Posterior vena cava (tissue), 2 donors: Measurements from ENCODE around the gene RPL12. TPM values are rescaled to one million over a fixed set of nuclear protein-coding genes. Genes with fewer than 3 reads are reported as not detected.

ENCODE experiments used
- DNase-seq: peaks from one replicate; pipeline ENCODE4 v3.0.0-alpha.2; 2020; ENCODE audit warnings: low spot score
- intact Hi-C, 2 donors: fragments of 100-400 bp; cut with DNase I; formaldehyde crosslinking; loops; one replicate each; pipeline versions ENCODE4 v1.14.1 to v1.14.2; 2022 to 2023
- total RNA-seq, 2 donors: library from RNA; stranded (reverse); fragmentation: NEBNext Ultra II Directional; extraction: Animal tissue kit (Norgen Biotek cat#: 25700); gene quantifications; one replicate each; pipeline ENCODE4 v1.2.1, GENCODE V29; 2021
- donor health status: DM: yes; HTN: yes; CAD: no.
- donor health status: DM: yes; HTN: yes; CAD: no.

RPL12 gene
- total RNA-seq, 2 donors from 2014 or later = 993 to 1,044 TPM

DNA sequence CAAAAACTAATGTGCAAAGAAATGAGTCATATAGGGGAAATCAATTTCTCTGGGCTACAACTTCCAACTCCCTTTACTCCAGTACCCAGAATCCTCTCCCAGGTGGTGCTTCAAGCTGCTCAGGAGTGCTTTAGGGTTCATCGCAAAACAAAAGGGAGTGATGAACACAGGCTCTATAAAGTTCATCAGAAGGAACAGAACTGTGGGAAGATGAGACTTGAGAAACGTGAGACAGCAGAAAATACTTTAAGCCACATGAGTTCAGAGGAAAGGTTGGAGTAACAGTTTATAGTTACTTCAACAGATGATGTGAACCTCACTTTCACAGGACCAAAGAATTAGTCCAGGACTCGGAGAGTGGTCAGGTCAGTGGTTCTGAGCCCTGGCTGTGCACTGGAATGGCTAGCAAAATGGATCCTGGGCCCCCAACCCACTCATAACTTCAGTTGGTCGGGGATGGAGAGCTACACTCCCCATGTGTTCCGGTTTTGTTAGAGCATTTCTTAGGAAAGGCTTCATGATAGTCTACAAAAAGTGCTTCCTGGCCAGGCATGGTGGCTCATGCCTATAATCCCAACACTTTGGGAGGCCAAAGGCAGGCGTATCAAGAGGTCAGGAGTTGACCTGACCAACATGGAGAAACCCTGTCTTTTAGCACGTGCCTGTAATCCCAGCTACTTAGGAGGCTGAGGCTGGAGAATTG, 4.3 kb downstream of the RPL12 start:
- no peak for DNase-seq
- intact Hi-C loops = no loop called here

DNA sequence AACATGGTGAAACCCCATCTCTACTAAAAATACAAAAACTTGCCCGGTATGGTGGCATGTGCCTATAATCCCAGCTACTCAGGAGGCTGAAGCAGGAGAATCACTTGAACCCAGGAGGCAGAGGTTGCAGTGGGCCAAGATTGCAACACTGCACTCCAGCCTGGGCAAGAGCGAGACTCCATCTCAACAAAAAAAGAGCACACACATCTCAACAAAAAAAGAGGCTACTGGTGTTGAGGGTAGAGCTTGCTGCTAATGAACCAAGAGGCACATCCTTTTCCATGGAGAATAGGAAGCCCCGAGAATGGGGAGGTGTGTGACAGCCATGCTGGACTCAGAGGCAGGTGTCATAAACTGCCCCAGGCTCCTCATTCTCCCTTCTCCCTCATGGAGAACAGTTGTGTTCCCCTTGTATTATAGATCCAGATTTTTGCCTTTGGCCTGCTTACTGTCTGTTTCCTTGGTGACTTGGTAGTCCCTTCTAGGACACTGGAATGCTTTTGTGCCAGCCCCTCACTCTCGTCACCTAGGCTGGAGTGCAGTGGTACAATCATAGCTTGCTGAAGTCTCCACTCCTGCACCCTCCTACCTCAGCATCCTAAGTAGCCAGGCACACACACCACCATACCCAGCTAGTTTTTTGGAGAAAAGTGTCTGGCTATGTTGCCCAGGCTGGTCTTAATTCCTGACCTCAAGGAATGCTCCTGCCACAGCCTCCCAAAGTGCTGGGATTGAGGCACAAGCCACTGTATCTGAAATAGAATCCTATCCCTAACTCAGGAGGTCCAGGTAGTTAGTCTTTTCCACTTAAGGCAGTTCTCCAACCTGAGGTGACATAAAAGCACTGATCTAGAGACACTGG, 5.1 kb downstream of the RPL12 start:
- DNase-seq = no peak
- intact Hi-C loops = no loop called here

DNA sequence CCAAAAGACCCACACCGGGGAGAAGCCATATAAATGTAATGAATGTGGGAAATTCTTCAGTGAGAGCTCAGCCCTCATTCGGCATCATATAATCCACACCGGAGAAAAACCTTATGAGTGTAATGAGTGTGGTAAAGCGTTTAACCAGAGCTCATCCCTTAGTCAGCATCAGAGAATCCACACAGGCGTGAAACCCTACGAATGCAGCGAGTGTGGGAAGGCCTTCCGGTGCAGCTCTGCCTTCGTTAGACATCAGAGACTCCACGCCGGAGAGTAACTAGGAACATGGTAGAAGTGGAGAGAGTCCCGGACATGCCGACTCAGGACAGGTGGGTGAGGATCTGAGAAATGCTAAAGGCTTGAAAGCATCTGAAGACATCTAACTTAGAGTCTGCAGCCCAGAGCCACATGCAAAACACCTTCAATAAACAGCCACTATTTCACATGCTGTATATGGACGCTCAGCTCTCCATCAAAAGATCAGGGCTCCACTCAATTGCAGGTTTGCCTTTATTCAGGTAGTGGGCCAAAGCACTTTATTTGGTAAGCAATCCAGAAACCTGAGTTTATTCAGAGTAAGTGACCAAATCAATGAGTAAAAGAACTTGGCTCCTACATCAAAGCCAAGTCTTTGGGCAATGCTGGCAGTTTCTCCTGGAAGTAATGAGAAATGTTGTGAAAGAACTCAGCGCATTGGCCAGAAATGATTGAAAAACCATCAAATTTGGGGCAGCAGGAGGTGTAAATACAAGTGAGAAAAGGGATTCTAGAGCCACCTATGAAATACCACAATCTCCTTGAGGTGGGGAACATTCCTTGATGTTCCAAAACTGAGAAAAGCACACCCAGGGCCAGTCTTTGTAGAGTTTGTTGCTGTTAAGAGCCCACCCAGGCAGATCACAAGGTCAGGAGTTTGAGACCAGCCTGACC, 6.0 kb downstream of the RPL12 start:
- DNase-seq = no peak
- intact Hi-C loops = no loop called here

DNA sequence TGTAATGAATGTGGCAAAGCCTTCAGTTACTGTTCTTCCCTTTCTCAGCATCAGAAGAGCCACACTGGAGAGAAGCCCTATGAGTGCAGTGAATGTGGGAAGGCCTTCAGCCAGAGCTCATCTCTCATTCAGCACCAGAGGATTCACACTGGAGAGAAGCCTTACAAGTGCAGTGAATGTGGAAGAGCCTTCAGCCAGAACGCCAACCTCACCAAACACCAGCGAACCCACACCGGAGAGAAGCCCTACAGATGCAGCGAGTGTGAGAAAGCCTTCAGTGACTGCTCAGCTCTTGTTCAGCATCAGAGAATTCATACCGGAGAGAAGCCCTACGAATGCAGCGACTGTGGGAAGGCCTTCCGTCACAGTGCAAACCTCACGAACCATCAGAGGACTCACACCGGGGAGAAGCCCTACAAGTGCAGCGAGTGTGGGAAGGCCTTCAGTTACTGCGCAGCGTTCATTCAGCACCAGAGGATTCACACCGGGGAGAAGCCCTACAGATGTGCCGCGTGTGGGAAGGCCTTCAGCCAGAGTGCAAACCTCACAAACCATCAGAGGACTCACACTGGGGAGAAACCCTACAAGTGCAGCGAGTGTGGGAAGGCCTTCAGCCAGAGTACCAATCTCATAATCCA, 6.8 kb downstream of the RPL12 start:
- intact Hi-C loops = no loop called here
- DNase-seq = no peak

DNA sequence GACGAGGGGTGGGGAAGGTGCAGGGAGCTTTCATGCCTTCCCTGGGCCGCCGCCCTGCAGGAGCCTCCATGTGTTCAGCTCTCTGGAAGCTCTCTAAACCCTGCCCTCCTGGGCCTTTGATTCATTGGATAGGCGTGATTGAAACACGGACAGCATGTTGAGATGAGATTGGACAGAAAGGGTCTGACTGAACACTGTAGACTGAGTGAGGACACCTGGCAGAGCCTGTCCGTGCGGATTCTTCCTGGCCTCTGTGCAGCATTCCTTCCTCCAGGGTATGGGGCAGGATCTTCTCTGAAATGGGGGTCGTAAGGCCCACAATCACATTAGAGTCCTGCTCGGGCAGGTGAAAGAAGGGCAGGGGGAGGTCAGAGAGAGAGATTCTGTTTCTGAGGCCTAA, 12.8 kb downstream of the RPL12 start:
- no peak for DNase-seq
- intact Hi-C loops = no loop called here

DNA sequence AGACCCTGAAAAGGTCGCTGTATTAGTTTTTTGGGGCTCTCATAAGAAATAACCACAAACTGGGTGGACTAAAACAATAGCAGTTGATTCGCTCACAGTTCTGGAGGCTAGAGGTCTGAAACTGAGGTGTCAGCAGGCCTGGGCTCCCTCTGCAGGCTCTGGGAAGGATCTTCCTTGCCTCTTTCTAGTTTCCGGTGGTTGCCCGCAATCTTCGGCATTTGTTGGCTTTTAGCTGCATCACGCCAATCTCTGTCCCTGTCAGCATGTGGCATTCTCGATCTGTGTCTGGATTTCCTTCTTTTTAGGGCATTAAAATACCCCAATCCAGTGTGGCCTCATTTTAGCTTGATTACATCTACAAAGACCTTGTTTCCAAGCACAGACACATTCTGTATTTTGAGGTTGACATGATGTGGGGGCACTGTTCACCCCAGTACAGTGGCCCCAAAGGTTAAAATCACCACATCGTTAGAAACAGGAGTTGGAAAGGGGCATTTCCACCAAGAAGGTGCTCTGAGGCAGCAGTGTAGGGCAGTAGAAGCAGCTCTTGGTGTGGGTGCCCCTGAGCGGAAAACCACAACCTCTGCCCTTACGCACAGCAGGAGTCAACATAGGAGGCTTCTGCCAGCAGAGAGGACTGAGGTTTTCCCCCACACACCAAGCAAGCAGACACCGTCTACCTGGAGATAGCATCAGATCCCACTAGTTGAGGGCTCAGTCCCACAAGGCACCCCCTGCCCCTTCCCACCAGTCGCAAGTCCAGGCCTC, 13.5 kb downstream of the RPL12 start:
- intact Hi-C loops = no loop called here
- DNase-seq = no peak

DNA sequence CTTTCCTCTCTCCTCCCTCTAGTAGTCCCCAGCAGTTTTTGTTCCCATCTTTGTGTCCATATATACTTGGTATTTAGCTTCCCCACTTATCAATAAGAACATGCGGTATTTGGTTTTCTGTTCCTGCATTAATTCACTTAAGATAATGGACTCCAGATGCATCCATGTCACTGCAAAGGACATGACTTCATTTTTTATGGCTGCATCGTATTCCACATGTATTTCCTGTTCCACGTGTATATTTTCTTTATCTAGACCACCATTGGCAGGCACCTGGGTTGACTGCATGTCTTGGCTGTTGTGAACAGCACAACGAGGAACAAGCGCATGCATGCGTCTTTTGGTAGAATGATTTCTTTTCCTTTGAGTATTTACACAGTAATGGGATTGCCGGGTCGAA, 20.8 kb downstream of the RPL12 start:
- intact Hi-C loops = loop anchor here in 1 of 2 donors (5.0 kb wide), 1 partner anchor 282 kb away; no protein-coding TSS in a partner anchor
- no peak for DNase-seq

DNA sequence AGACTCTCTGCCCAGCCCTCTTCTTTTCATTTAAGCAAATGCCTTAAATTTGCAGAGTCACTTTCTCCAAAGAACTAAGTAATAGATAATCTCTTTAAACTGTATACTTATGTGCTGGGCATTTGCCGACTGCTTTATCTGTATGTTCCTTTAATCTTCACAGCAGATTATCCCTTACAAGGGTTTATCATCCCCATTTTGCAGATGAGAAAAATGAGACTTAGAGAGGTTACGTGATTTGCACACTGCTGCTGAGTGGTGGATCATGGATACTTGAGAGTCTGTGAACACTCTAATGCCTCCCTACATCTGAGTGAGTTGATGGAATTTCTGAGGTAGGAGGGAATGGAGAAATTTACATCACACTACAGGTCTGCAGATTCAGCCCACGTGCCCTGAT, 22.9 kb downstream of the RPL12 start:
- intact Hi-C loops = no loop called here
- DNase-seq = no peak

DNA sequence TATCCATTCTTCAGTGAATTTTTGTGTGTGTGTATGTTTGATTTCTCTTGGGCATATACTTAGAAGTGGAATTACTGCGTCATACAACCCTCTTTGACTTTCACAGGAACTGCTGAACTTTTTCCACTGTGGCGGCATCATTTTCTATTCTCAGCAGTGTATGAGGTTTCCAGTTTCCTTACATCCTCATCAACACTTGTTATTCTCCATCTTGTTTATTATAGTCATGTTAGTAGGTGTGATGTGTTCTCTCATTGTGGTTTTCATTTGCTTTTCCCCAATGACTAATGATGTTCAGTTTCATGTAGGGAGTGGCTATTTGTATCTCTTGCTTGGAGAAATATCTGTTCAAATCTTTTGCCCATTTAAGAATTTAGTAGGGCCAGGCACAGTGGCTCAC, 24.4 kb downstream of the RPL12 start:
- intact Hi-C loops = no loop called here
- no peak for DNase-seq

DNA sequence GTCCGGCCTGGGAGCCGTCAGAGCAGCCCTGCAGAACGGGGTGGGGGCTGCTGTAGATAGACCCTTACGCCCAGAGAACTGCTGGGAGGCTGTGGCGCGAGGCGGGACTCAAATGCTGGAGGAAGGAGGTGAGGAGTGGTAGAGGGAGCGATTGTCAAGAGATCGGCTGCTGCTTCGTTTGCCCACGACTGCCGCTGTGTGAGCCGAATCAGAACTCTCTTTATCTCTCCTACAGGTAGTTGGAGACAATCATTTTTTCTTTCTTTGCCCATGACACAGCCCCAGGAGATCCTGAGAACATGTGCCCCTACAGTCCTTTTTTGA, 26.6 kb downstream of the RPL12 start:
- intact Hi-C loops = no loop called here
- no peak for DNase-seq

DNA sequence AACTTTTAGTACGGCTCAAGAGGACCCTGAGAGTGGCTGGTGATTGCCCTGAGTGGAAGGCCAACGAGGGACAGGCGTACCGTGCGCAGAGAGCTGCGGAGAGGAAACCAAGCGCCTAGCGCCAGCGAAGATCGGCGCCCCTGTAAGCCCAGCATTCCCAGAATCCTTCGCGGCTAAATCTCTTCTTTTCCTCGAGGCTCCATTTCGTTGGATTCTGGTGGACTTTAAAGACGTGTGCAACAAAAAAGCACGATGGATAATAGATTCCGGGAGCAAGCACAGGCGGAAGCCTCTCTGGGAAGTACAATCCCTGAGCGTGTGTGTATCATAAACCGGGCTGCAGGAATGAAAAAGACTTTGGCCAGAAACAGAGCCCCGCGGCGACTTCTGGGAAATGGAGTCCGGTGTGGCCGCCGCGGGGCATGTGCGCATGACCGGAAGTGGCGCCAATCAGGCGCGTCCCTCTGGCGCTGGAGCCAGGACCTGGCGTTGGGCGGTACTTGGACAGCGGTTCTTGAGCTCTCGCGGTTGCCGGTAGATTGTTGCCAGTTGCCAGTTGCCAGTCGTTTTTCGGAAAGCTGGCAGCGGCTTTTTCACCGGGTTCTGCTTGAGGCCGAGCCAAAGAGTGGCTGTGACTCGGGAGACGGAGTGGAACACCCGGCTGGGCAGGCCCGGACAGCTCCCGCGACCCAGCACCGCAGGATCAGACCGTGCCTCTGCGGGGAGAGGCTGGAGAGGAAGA, 27.1 kb downstream of the RPL12 start, which contains the start of gene ZNF79:
ZNF79 (plus strand) TSS at position 449 of the 742 bp plus-strand sequence. CDS start 406 bp downstream, outside the sequence.
- intact Hi-C loops = no loop called here
- DNase-seq = peak; percentile 98

DNA sequence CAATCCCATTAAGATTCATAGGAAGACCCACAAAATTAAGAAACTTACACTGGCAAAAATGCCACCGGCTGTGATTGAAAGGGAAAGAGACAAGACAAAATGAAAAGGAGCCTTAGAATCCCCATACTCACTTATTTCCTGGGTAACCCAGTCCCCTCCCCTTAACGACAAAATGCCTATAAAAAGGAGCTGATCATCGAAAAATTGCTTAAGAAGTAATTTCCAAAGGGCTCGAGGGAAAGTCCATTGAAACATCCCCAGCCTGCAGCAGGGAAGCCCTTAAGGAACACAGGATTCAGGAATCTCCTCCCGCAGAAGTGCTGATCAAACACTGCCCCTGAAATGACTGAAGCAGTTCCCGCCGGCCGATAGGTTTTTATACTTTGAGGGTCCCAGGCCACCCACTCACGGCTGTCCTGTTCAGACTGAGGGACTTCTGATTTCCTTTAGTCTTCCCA, 27.7 kb downstream of the RPL12 start:
- DNase-seq = no peak
- intact Hi-C loops = no loop called here

DNA sequence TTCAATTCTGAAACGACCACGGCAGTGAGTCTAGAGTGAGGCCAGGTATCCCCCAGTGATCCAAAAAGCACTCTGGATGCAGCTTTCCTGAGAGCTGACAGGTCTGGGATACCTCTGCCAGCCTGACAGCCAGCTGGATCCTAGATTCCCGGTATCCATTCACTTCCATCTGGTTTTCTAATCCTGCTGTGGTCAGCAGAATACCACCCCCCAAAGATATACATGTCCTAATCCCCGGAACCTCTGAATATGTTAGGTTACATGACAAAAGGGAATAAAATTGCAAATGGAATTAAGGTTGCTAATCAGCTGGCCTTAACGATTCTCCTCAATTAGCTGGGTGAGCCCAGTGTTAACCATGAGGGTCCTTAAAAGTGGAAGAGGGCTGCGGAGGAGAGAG, 28.4 kb downstream of the RPL12 start:
- intact Hi-C loops = no loop called here
- no peak for DNase-seq

DNA sequence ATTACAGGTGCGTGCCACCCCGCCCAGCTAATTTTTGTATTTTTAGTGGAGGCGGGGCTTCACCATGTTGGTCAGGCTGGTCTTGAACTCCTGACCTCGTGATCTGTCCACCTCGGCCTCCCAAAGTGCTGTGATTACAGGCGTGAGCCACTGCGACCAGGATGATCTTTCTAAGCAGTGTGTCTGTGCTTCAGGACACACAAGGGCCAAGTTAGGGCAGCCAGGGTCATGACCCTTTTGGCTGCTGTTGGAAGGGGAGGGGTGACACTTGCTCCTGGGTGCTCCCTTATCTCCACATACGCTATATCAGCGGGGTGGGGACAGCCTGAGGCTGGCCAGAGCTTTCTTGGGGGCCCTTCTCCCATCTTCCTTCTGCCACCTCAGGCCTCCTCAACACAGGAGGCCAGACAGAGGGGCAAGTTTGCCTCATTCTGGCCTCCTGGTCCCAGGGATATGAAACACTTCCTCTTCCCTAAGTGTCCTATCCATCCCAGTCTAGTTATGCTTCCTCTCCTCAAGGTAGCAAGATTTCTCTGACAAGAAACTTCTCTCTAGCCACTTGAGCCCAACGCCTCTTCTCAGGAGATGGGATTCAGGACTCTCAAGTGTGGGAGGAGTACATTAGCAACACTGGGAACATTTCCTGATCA, 28.9 kb downstream of the RPL12 start:
- no peak for DNase-seq
- intact Hi-C loops = no loop called here

DNA sequence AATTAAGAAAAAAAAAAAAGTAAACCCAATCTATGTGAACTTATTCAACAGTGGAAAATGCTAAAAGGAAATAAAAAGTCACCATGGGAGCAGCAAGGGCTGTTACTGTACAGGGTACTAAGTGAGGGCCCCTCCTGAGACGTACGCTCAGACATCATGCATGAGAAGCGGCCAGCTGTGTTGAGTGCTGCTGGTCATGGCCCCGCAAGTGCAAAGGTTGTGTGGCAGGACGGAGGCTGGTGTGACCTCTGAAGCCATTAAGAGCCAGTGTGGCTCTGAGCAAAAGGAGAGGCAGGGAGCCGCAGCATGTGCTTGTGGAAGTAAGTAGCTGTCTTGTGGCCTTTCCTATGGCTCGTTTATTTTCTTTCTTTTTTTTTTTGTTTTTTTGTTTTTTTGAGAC, 30.1 kb downstream of the RPL12 start:
- intact Hi-C loops = no loop called here
- DNase-seq = no peak

DNA sequence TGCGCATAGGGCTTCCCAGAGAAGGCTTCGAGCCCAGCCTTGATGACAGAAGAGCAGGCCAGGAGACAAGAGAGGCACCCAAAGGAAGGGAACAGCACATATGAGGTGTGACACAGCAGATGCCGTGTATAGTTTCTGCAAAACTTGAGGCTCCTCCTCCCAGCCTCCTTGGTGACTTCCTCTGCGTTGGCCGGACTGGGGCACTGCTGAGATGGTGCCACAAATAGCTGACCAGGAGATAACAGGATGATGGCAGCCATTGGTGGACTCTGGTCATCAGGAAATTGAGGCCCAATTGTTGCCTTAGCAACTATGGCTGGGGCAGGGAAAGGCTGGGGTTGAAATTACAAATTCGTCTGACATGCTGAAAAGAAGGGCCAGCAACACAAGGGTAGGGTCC, 31.9 kb downstream of the RPL12 start:
- intact Hi-C loops = no loop called here
- DNase-seq = no peak

DNA sequence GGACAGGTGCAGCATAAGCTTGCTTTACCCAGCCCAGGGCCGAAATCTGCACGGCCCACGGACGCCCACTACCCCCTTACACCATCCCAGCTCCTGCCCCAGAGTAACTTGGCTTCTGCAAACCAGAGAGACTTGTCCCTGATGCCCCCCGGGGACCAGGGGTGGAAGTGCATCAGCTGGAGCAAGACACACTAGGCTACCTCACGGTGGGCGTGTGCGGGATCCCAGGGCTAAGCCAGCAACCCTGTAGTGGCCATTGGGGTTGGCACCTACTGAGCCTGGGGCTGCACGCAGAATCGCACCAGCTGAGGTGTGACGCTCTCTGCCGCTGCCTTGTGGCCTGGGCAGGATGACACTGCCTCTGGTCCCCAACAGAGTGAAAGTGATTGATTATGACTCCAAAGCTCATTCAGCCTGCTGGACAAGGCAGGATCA, 33.2 kb downstream of the RPL12 start:
- DNase-seq = no peak
- intact Hi-C loops = no loop called here
